ENCODE data around the gene HSPA8.
A peak's percentile ranks its signal among the peaks of the same experiment; 100 is the strongest.

The HSPA8 gene

DNA sequence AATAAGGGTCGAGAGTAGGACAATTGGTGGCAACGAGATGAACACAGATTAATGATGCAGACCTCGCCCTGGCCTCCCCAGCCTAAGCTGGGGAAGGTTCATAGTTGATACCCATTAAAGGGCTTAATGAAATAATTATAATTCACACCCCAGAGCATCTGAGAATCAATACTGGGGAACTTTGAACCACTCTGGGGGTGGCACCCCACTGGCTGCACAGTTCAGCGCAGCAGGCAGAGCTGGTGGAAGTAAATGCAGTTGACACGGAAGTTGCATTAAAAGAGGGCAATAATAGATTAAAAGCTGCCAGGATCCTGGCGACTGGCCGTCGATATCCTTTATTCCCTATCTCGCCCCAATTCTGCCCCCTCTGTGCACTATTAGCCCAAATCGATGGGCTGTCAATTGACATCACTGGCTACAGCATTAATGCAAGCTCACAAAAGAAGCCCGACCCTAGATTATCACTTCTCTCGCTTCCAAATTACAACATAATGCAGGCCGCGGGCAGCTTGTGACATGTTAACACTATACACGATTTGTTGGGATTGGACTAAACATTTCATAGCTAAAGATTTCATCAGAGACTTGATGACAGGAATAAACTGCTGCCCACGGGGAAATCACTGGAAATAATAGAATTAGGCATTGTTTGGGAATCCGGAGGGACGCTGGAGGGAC, 14.5 kb downstream of the HSPA8 start:
- no peak for DNase-seq (ENCODE audit: low read depth in 3 of 3)

GRCh38 chr11:123046473-123047259, 15.3 kb downstream of the HSPA8 start:
- no peak for DNase-seq (ENCODE audit: low read depth in 3 of 3)

DNA sequence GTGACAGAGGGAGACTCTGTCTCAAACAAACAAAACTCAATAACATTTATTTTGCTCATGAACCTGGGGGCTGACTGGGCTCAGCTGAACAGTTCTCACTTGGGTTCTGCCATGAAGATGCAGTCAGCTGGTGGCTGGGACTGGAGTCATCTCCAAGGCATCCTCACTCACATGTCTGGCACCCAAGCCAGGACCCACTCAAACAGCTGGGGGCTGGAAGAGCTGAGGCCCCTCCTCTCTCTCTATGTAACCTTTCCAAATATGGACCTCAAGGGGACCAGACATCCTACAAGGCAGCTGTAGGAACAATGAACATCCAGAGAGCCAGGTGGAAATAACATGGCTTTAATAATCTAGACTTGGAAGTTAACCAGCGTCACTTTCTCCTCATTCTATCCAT, 16.8 kb downstream of the HSPA8 start:
- no peak for DNase-seq (ENCODE audit: low read depth in 3 of 3)

DNA sequence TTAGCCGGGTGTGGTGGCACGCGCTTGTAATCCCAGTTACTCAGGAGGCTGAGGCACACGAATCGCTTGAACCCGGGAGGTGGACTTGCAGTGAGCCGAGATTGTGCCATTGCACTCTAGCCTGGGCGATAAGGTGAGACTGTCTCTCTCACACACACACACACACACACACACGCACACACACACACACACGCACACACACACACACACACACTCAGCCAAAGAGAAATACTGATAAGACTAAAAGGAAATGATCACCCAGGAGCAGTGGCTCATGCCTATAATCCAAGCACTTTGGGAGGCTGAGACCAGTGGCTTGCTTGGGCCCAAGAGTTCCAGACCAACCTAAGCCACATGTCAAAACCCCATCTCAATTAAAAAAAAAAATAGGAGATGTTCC, 20.8 kb downstream of the HSPA8 start:
- DNase-seq (ENCODE audit: low read depth in 3 of 3) = no peak

DNA sequence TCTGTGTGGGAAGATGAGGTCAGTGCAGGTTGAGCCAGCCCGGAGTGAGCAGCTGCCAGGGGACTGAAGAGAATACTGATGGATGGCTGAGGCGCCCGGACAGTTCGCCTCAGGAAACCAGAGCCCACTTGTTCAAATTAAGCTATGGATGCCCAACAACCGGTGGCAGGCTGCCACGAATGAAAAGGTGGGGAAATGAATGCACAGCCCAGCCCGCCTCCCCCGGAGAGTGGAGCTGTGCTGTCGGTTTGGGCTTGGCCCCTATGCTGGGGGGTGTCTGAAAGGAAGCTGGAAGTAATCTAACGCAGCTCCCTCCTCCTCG, 21.9 kb downstream of the HSPA8 start:
- no peak for DNase-seq (ENCODE audit: low read depth in 3 of 3)

- no peak for DNase-seq (ENCODE audit: low read depth in 3 of 3)
Observed at GRCh38 chr11:123035831-123036230, 26.1 kb downstream of the HSPA8 start.

- DNase-seq (ENCODE audit: low read depth in 3 of 3) = no peak
Observed at GRCh38 chr11:123034597-123034996, 27.3 kb downstream of the HSPA8 start.

- no peak for DNase-seq (ENCODE audit: low read depth in 3 of 3)
Observed at GRCh38 chr11:123033895-123034294, 28.0 kb downstream of the HSPA8 start.

- DNase-seq (ENCODE audit: low read depth in 3 of 3) = no peak
Observed at GRCh38 chr11:123030517-123030916, 31.4 kb downstream of the HSPA8 start.

GRCh38 chr11:123020968-123021367, 41.0 kb downstream of the HSPA8 start:
- DNase-seq (ENCODE audit: low read depth in 3 of 3) = peak in 1 of 3 donors; percentile 7

GRCh38 chr11:123018702-123019101, 43.2 kb downstream of the HSPA8 start:
- DNase-seq (ENCODE audit: low read depth in 3 of 3) = no peak

DNA sequence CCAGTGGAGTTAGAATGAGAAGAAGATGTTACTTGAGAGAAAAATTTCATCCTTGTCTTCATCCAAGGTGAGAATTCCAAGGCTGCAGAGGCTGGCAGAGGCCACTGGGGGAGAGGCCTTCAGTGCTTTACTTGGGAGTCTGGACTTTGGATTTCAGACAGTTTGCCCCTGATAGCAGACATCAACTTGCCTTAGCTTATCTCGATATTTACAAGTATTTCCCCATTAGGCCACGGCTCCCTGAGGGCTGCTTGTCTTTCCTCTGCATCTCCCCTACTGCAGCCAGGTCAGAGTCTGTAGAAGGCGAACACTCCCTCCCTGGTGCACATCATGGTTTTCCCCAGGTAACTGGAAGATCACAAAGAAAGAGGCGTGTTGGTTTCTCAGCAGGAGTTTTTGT, 50.4 kb downstream of the HSPA8 start:
- no peak for DNase-seq (ENCODE audit: low read depth in 3 of 3)
